HepG2 (cell line): Measurements from ENCODE around the gene TUBG1. TPM values are rescaled to one million over a fixed set of nuclear protein-coding genes. Genes with fewer than 3 reads are reported as not detected.

ENCODE experiments used
- CEBPG ChIP-seq: IDR thresholded peaks from 2 replicates; pipeline ENCODE4 v1.6.1; 2016
- ELF3 ChIP-seq: IDR thresholded peaks from 2 replicates; pipeline ENCODE4 v1.6.1; 2016; ENCODE audit warnings: missing genetic modification reagents, missing compliant biosample characterization
- ERF ChIP-seq: IDR thresholded peaks from 2 replicates; pipeline ENCODE4 v1.6.1; 2018; ENCODE audit warnings: missing biosample characterization, missing genetic modification reagents
- KIAA2018 ChIP-seq: sonication (generic); formaldehyde crosslinking; IDR thresholded peaks from 2 replicates; pipeline ENCODE4 v1.5.0; 2020; ENCODE audit warnings: mild to moderate bottlenecking, missing genetic modification reagents, borderline replicate concordance
- KLF15 ChIP-seq: sonication (generic); formaldehyde crosslinking; IDR thresholded peaks from 2 replicates; pipeline ENCODE4 v1.8.1; 2023; ENCODE audit warnings: borderline replicate concordance, mild to moderate bottlenecking, inconsistent platforms, missing genetic modification reagents, mixed read lengths
- MLX ChIP-seq: IDR thresholded peaks from 2 replicates; pipeline ENCODE4 v1.6.1; 2016
- MXD4 ChIP-seq: IDR thresholded peaks from 2 replicates; pipeline ENCODE4 v1.6.1; 2016; ENCODE audit warnings: mild to moderate bottlenecking, missing biosample characterization, missing genetic modification reagents
- MXI1 ChIP-seq: IDR thresholded peaks from 3 replicates; pipeline ENCODE4 v1.6.1; 2012; ENCODE audit warnings: low read depth, low read length, inconsistent platforms, borderline replicate concordance
- PBX2 ChIP-seq: IDR thresholded peaks from 2 replicates; pipeline ENCODE4 v1.6.1; 2016; ENCODE audit warnings: control low read depth
- RFXANK ChIP-seq: IDR thresholded peaks from 2 replicates; pipeline ENCODE4 v1.6.1; 2016
- SUZ12 ChIP-seq: fragments of 150-350 bp; IDR thresholded peaks from 2 replicates; pipeline ENCODE4 v1.6.1; 2014; ENCODE audit warnings: low read depth, low read length
- TFDP1 ChIP-seq: IDR thresholded peaks from 2 replicates; pipeline ENCODE4 v1.6.1; 2016; ENCODE audit warnings: missing compliant biosample characterization, missing genetic modification reagents, borderline replicate concordance
- ZBTB10 ChIP-seq: sonication (generic); formaldehyde crosslinking; IDR thresholded peaks from 2 replicates; pipeline ENCODE4 v1.4.0; 2020; ENCODE audit warnings: missing genetic modification reagents, borderline replicate concordance
- ZNF326 ChIP-seq: sonication (generic); formaldehyde crosslinking; IDR thresholded peaks from 2 replicates; pipeline ENCODE4 v1.4.0; 2020; ENCODE audit warnings: missing genetic modification reagents, borderline replicate concordance
- ZNF543 ChIP-seq: sonication (generic); formaldehyde crosslinking; IDR thresholded peaks from 2 replicates; pipeline ENCODE4 v1.4.0; 2020; ENCODE audit warnings: mild to moderate bottlenecking, missing genetic modification reagents
- ZNF746 ChIP-seq: sonication (generic); formaldehyde crosslinking; IDR thresholded peaks from 2 replicates; pipeline ENCODE4 v1.8.0; 2022; ENCODE audit warnings: mild to moderate bottlenecking, missing genetic modification reagents
- polyA plus RNA-seq, 8 experiments: library from polyadenylated mRNA; depleted of rRNA in 3 of 8; stranded (reverse) in 7 of 8; unstranded in 1 of 8; fragments of >200 nt; fragmentation: Illumina TruSeq in 4 of 8; extraction: Trizol in 4 of 8; gene quantifications; 2 replicates each; pipeline versions ENCODE4 v1.2.1 to v1.2.3, GENCODE V29; 2011 to 2016; ENCODE audit warnings: low read depth in 4 of 8, missing spikeins in 1 of 8, mixed read lengths in 1 of 8; ENCODE audit not compliant: insufficient read depth in 1 of 8
- total RNA-seq, 5 experiments: library from RNA; depleted of rRNA; stranded (reverse); fragments of >200 nt; fragmentation: Illumina TruSeq; extraction: Trizol; gene quantifications; 2 replicates each; pipeline ENCODE4 v1.2.3, GENCODE V29; 2016; ENCODE audit warnings: low read depth in 1 of 5

TUBG1 gene
- total and polyA plus RNA-seq, 2 of the 13 experiments (the other 11 are each of a cell fraction or from before 2014, with no cell fraction given), result 74.1 to 137 TPM

GRCh38 chr17:42566883-42567573 lies 42.5 kb upstream of the TUBG1 start, which contains the start of gene MLX (continued):
- TF ChIP-seq MLX (peak; percentile 65), CEBPG (CRISPR knock-in tag) (no peak), ZBTB10 (no peak), KIAA2018 (CRISPR knock-in tag) (no peak), MXD4 (CRISPR knock-in tag) (peak; percentile 92), RFXANK (no peak; the same call in 1 of the 2 replicates), ERF (peak; percentile 95; the same call in 1 of the 2 replicates), TFDP1 (CRISPR knock-in tag) (peak; percentile 79; the same call in 1 of the 2 replicates), PBX2 (CRISPR knock-in tag) (no peak), KLF15 (CRISPR knock-in tag) (no peak), MXI1 (peak; percentile 72; the same call in 1 of the 3 replicates), ELF3 (CRISPR knock-in tag) (peak; percentile 69; the same call in 1 of the 2 replicates), SUZ12 (no peak), ZNF326 (CRISPR knock-in tag) (no peak; the same call in 1 of the 2 replicates), ZNF543 (CRISPR knock-in tag) (peak; percentile 97; the same call in 1 of the 2 replicates), ZNF746 (CRISPR knock-in tag) (peak; percentile 92)
